H9 (cell line): ENCODE results near the gene GRIA1. TPM values are rescaled to one million over a fixed set of nuclear protein-coding genes. Genes with fewer than 3 reads are reported as not detected.

Experiments used
- DNase-seq: peaks from one replicate; pipeline ENCODE4 v3.0.0-alpha.2; 2017
- H2AFZ ChIP-seq: one replicate; pipeline ENCODE4 v1.6.1; 2013; ENCODE audit warnings: mild to moderate bottlenecking, low read length, control low read depth, moderate library complexity
- H2AK5ac ChIP-seq: 2 replicates; pipeline ENCODE4 v1.6.1; 2013; ENCODE audit warnings: low read length, control low read depth, mixed read lengths; ENCODE audit not compliant: insufficient read length
- H2BK120ac ChIP-seq: one replicate; pipeline ENCODE4 v1.6.1; 2013; ENCODE audit warnings: low read depth, mild to moderate bottlenecking, low read length, control low read depth, inconsistent platforms; ENCODE audit not compliant: poor library complexity, severe bottlenecking
- H2BK12ac ChIP-seq: 2 replicates; pipeline ENCODE4 v1.6.1; 2013; ENCODE audit warnings: low read length, control low read depth, mixed read lengths, low read depth; ENCODE audit not compliant: insufficient read length
- H2BK15ac ChIP-seq: 2 replicates; pipeline ENCODE4 v1.6.1; 2013; ENCODE audit warnings: low read depth, low read length, control low read depth
- H2BK20ac ChIP-seq: one replicate; pipeline ENCODE4 v1.6.1; 2013; ENCODE audit warnings: low read depth, mild to moderate bottlenecking, low read length, control low read depth, inconsistent platforms; ENCODE audit not compliant: poor library complexity, severe bottlenecking
- H2BK5ac ChIP-seq: 2 replicates; pipeline ENCODE4 v1.6.1; 2013; ENCODE audit warnings: low read length, control low read depth, mixed read lengths; ENCODE audit not compliant: insufficient read length
- H3K14ac ChIP-seq: 2 replicates; pipeline ENCODE4 v1.6.1; 2013; ENCODE audit warnings: low read length, control low read depth; ENCODE audit not compliant: insufficient read depth
- H3K18ac ChIP-seq: 2 replicates; pipeline ENCODE4 v1.6.1; 2013; ENCODE audit warnings: low read depth, mild to moderate bottlenecking, mixed read lengths, low read length, control low read depth; ENCODE audit not compliant: insufficient read length
- H3K23ac ChIP-seq: 2 replicates; pipeline ENCODE4 v1.6.1; 2013; ENCODE audit warnings: low read length, control low read depth, mixed read lengths, low read depth; ENCODE audit not compliant: insufficient read length
- H3K23me2 ChIP-seq: 2 replicates; pipeline ENCODE4 v1.6.1; 2013; ENCODE audit warnings: low read depth, mild to moderate bottlenecking, mixed read lengths, low read length, control low read depth; ENCODE audit not compliant: insufficient read length, poor library complexity, severe bottlenecking
- H3K27ac ChIP-seq: 2 replicates; pipeline ENCODE4 v1.5.1; 2013; ENCODE audit warnings: low read length, control low read depth, mixed read lengths, low read depth; ENCODE audit not compliant: insufficient read length
- H3K27me3 ChIP-seq: 2 replicates; pipeline ENCODE4 v1.6.1; 2013; ENCODE audit warnings: low read length, control low read depth, inconsistent platforms; ENCODE audit not compliant: insufficient read depth
- H3K4ac ChIP-seq: 2 replicates; pipeline ENCODE4 v1.6.1; 2013; ENCODE audit warnings: low read depth, mild to moderate bottlenecking, control low read depth, inconsistent platforms, low read length, moderate library complexity
- H3K4me1 ChIP-seq: 2 replicates; pipeline ENCODE4 v1.6.1; 2013; ENCODE audit warnings: low read length, control low read depth, inconsistent platforms; ENCODE audit not compliant: insufficient read depth
- H3K4me2 ChIP-seq: 2 replicates; pipeline ENCODE4 v1.6.1; 2013; ENCODE audit warnings: low read length, control low read depth, mixed read lengths; ENCODE audit not compliant: insufficient read length, insufficient read depth
- H3K56ac ChIP-seq: 2 replicates; pipeline ENCODE4 v1.6.1; 2013; ENCODE audit warnings: low read depth, mild to moderate bottlenecking, mixed read lengths, low read length, control low read depth; ENCODE audit not compliant: insufficient read length
- H3K79me1 ChIP-seq: 2 replicates; pipeline ENCODE4 v1.6.1; 2013; ENCODE audit warnings: low read depth, mild to moderate bottlenecking, moderate library complexity, low read length, control low read depth, inconsistent platforms; ENCODE audit not compliant: insufficient read depth, poor library complexity, severe bottlenecking
- H3K79me2 ChIP-seq: 2 replicates; pipeline ENCODE4 v1.6.1; 2013; ENCODE audit warnings: low read length, control low read depth, inconsistent platforms; ENCODE audit not compliant: insufficient read depth
- H3K9ac ChIP-seq: 2 replicates; pipeline ENCODE4 v1.6.1; 2013; ENCODE audit warnings: low read length, control low read depth, mixed read lengths; ENCODE audit not compliant: insufficient read length; ENCODE audit errors: extremely low read depth
- H3K9me3 ChIP-seq: one replicate; pipeline ENCODE4 v1.6.1; 2013; ENCODE audit warnings: low read depth, low read length, inconsistent platforms; ENCODE audit not compliant: control insufficient read depth
- H3T11ph ChIP-seq: one replicate; pipeline ENCODE4 v1.6.1; 2013; ENCODE audit warnings: mild to moderate bottlenecking, low read length, control low read depth, inconsistent platforms
- H4K20me1 ChIP-seq: one replicate; pipeline ENCODE4 v1.6.1; 2013; ENCODE audit not compliant: control insufficient read depth, insufficient read length, insufficient read depth
- H4K5ac ChIP-seq: 2 replicates; pipeline ENCODE4 v1.6.1; 2013; ENCODE audit warnings: low read depth, mild to moderate bottlenecking, mixed read lengths, low read length, control low read depth; ENCODE audit not compliant: insufficient read length
- H4K8ac ChIP-seq: replicated peaks from 2 replicates; pipeline ENCODE4 v1.6.1; 2013; ENCODE audit warnings: low read length, control low read depth, mixed read lengths, low read depth; ENCODE audit not compliant: insufficient read length
- H4K91ac ChIP-seq: 2 replicates; pipeline ENCODE4 v1.6.1; 2013; ENCODE audit warnings: low read depth, mild to moderate bottlenecking, moderate library complexity, mixed read lengths, low read length, control low read depth; ENCODE audit not compliant: insufficient read length
- H3K27ac Mint-ChIP-seq, 3 experiments: 2 replicates in 2 of 3; 3 replicates in 1 of 3; pipeline ENCODE4 v1.8.0; 2020 to 2021; ENCODE audit warnings: mixed read lengths in 3 of 3, mild to moderate bottlenecking in 1 of 3, moderate library complexity in 1 of 3
- H3K27me3 Mint-ChIP-seq: 2 replicates; pipeline ENCODE4 v1.8.0; 2021; ENCODE audit warnings: low read depth, mild to moderate bottlenecking, moderate library complexity, mixed read lengths
- H3K36me3 Mint-ChIP-seq, 3 experiments: 2 replicates in 2 of 3; 3 replicates in 1 of 3; pipeline ENCODE4 v1.8.0; 2020 to 2021; ENCODE audit warnings: low read depth in 3 of 3, mixed read lengths in 3 of 3; ENCODE audit not compliant: insufficient read depth in 1 of 3
- H3K4me1 Mint-ChIP-seq, 2 experiments: 2 replicates each; pipeline ENCODE4 v1.8.0; 2020; ENCODE audit warnings: mixed read lengths in 2 of 2
- H3K4me3 Mint-ChIP-seq, 2 experiments: 2 replicates in 1 of 2; 3 replicates in 1 of 2; pipeline ENCODE4 v1.8.0; 2020 to 2021; ENCODE audit warnings: mild to moderate bottlenecking in 2 of 2, mixed read lengths in 2 of 2, moderate library complexity in 1 of 2
- H3K9me3 Mint-ChIP-seq, 2 experiments: 2 replicates in 1 of 2; 3 replicates in 1 of 2; pipeline ENCODE4 v1.8.0; 2020; ENCODE audit warnings: mild to moderate bottlenecking in 2 of 2, mixed read lengths in 2 of 2, moderate library complexity in 1 of 2
- CTCF ChIP-seq: fragments of 200-600 bp; sonication (generic); conservative IDR thresholded peaks from 3 replicates; pipeline ENCODE4 v1.8.0; 2021; ENCODE audit warnings: antibody characterized with exemption, mild to moderate bottlenecking
- WGBS: extraction: QIAGEN DNeasy Blood & Tissue Kit; methylation state at CpG from one replicate; pipeline ENCODE4 v1.1.7; 2013; ENCODE audit warnings: missing lambda C conversion rate, low lambda C conversion rate, mixed read lengths; ENCODE audit not compliant: insufficient read length; ENCODE audit errors: extremely low coverage; 5-methylcytosine and 5-hydroxymethylcytosine counted together
- total RNA-seq: library from RNA; stranded (reverse); gene quantifications from 2 replicates; pipeline ENCODE4 v1.2.1, GENCODE V29; 2021

Gene GRIA1
- total RNA-seq, 1 experiment from 2014 or later: 0.52 TPM

DNA sequence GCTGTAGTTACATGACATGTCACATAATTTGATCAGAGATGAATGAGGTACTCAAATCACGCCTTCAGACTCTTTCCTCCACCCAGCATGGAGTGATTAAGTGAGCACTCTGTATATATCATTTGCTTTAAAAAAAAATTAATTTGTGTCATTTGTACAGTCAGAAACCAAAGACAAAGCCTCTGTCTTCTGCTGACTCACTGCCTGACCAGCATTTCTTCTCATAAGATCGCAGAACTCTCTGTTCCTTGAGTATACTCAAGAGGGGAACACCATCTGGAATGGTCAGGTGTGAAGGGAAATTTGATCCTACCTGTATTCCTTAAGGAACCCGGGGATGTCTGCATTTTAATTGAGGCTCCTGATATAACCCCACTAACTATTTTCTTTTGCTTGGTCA is 293.8 kb downstream of the GRIA1 start:
- Mint-ChIP-seq H3K4me3 (no peak overlapping the region), H3K36me3 (no peaks in the 10 kb centered on the region; a peak in 1 of 7 replicates), H3K4me1 (peaks cover 30 to 41% of the 10 kb centered on the region in 2 experiments), H3K27ac (no peak overlapping the region), H3K27me3 (no peaks in the 10 kb centered on the region; the same call in 1 of the 2 replicates), H3K9me3 (no peaks in the 10 kb centered on the region)
- no peak overlapping the region for H3K27ac ChIP-seq
- H3K56ac ChIP-seq: no peak overlapping the region
- H3K4me2 ChIP-seq: no peak overlapping the region
- no peak for TF ChIP-seq CTCF
- no peaks in the 10 kb centered on the region for H3K27me3 ChIP-seq
- no peak overlapping the region for H4K8ac ChIP-seq
- H2BK20ac ChIP-seq: no peak overlapping the region
- H3K79me2 ChIP-seq: no peaks in the 10 kb centered on the region
- H3K18ac ChIP-seq: no peak overlapping the region
- no peak overlapping the region for H2BK15ac ChIP-seq
- no peaks in the 10 kb centered on the region for H4K20me1 ChIP-seq
- H4K91ac ChIP-seq: no peak overlapping the region
- H3K14ac ChIP-seq: no peak overlapping the region
- H3K79me1 ChIP-seq: no peaks in the 10 kb centered on the region
- no peaks in the 10 kb centered on the region for H3K9me3 ChIP-seq
- H3K4me1 ChIP-seq: peaks cover 16% of the 10 kb centered on the region; the same call in 1 of the 2 replicates
- H2BK12ac ChIP-seq: no peak overlapping the region
- H3K4ac ChIP-seq: no peak overlapping the region
- H2BK120ac ChIP-seq: no peak overlapping the region
- H3T11ph ChIP-seq: no peak overlapping the region
- no peak overlapping the region for H2AK5ac ChIP-seq
- no peak overlapping the region for H4K5ac ChIP-seq
- H2AFZ ChIP-seq: no peak overlapping the region
- no CpG with 5 or more reads among the region's 3 CpGs for WGBS
- no peaks in the 10 kb centered on the region for H3K23me2 ChIP-seq
- DNase-seq: no peak
- H2BK5ac ChIP-seq: no peak overlapping the region
- H3K23ac ChIP-seq: no peak overlapping the region
- H3K9ac ChIP-seq: no peak overlapping the region
